ENCODE measurements around the gene RNF40.

The RNF40 gene

DNA sequence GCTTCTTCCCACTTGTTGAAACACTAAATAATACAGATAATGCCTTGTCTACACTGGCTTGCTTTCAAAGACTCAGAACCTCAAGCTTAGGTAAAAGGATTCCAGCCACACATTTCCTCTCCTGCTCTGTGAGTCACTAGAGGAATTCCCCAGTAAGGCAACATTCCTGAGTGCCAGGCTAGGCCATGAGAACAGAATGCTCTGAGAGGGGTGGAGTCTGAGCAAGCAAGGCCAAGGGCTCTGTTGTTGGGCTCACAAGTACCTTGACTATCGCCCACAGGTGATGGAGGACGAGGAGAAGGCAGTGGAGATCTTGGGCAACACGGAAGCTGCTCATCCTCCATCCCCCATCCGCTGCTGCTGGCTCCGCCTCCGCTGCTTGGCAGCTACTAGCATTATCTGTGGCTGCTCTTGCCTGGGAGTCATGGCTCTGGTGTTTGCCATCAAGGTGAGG, 20.6 kb upstream of the RNF40 start:
- DNase-seq = peak; percentile 85

- DNase-seq = no peak
These were observed 18.4 kb upstream of the RNF40 start for GRCh38 chr16:30743716-30744115.

GRCh38 chr16:30744183-30744582, 17.9 kb upstream of the RNF40 start:
- no peak for DNase-seq

DNA sequence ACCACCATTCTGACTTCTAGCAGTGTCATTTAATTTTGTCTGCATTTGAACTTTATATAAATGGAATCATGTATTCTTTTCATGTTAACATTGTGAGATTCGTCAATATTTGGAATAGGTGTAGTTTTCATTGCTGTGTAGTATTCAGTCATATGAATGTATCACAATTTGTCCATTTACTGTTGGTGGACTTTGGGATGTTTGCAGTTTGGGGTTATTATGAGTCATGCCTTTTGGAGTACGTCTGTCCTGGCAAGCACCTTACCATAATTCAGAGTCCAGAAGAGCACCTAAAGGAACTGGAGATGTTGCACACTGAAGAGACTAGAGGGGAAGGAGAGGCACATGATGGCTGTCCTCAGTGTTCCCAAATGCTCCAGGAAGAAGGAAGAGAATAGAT, 17.0 kb upstream of the RNF40 start:
- no peak for DNase-seq

- DNase-seq = no peak
These were observed 15.4 kb upstream of the RNF40 start for GRCh38 chr16:30746638-30747175.

GRCh38 chr16:30747331-30747730, 14.8 kb upstream of the RNF40 start:
- peak; percentile 6 for DNase-seq

DNA sequence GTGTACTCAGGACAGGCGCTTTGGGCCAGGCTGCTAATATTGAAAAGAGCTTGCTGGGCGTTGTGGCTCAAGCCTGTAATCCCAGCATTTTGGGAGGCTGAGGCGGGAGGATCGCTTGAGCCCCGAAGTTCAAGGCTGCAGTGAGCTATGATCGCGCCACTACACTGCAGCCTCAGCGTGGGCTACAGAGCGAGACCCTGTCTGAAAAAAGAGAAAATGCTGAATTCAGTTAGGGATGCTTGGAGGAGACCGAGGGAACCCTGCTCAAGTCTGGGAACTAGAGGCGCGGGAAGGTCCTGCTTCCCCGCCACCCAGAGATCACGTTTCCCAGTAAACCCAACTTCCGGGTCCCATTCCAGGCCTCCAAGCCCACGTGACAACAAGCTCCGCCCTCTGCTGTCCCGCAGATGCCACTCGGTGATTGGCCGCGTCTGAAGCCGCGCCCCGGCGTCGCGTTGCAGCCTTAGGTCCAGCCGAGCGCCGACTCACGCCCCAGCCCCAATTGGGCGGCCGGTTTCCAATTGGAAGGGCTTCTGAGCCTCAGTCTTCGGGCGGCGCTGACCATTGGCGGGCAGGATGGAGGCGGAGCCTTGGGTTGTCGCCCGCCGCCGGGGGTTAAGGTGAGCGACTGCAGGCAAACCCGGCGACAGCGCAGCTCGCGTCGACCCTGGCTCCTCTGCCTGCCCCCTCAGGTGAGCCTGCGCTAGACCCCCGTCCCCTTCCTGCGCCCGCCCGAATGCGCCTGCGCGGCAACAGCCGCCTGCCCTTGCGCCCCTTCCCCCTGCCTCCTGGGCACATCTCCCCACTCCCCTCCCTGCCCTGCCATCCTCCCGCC, 14.1 kb upstream of the RNF40 start, which contains the start of gene PHKG2:
Gene PHKG2 (plus strand): TSS at position 627 of the 835 bp plus-strand sequence. CDS start 396 bp downstream, outside the sequence.
- DNase-seq = peak; percentile 98

- no peak for DNase-seq
These were observed 13.3 kb upstream of the RNF40 start for GRCh38 chr16:30748634-30749445.

- DNase-seq = no peak
These were observed 11.9 kb upstream of the RNF40 start for GRCh38 chr16:30750201-30750600.

DNA sequence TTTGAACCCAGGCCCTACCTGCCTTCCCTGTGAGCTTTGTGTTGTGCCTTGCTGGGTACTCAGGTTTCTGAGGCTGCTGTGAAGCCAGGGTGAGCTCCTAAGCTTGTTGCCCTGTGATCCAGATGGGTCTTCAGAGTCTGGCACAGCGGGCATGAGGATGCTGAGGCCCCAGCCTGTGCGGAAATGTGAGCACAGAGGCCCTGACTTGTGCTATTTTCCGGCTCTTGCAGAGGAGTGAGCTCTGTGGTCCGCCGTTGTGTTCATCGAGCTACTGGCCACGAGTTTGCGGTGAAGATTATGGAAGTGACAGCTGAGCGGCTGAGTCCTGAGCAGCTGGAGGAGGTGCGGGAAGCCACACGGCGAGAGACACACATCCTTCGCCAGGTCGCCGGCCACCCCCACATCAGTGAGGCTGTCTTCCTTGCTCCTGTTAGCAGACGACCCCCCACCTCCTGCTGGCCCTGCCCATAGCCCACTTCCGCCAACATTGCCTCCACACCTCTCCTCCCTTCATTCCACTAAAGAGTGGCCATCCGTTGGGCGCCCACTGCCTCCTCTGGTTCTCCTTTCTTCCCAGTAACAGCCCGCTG, 11.2 kb upstream of the RNF40 start:
- no peak for DNase-seq

DNA sequence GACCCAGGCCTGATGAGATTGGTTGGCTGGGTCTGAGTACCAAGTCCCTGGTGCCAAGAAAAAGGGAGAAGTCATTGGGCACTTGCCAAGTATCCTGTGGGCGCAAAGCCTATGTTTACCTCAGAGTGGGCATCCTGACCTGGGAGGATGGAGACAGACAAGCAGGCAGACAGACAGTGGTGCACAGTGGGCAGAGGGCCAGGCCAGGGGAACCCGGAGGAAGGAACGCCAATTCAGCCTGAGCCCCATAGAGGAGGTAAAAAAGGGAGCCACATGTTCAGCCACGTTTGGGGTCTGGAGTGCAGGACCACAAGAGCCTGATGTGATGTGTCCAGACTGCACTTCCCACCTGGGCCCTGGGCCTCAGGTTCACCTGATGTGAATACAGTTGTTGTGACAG, 8.5 kb upstream of the RNF40 start:
- DNase-seq = no peak

DNA sequence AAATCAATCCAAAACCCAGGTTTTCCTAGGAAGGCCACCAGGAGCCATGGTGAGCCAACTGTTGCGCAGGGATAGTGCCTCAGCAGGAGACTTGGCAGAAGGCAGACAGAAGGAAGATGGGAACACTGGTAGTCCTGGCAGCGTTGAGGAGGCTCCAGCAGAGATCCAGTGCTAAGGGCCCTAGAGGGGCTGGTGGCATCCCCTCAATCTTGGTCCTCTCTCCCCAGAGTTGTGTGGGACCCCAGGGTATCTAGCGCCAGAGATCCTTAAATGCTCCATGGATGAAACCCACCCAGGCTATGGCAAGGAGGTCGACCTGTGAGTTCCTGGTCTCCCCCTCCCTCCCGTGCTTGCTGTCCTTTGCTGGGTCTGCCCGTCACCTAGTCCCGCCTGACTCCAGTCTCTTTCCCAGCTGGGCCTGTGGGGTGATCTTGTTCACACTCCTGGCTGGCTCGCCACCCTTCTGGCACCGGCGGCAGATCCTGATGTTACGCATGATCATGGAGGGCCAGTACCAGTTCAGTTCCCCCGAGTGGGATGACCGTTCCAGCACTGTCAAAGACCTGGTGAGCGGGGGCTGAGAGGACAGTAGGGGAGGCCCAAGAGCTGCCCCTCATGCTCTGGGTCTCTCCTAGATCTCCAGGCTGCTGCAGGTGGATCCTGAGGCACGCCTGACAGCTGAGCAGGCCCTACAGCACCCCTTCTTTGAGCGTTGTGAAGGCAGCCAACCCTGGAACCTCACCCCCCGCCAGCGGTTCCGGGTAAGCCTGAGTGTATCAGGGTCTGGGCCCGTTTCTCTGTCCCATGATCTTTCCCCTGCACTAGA, 6.0 kb upstream of the RNF40 start:
- no peak for DNase-seq

DNA sequence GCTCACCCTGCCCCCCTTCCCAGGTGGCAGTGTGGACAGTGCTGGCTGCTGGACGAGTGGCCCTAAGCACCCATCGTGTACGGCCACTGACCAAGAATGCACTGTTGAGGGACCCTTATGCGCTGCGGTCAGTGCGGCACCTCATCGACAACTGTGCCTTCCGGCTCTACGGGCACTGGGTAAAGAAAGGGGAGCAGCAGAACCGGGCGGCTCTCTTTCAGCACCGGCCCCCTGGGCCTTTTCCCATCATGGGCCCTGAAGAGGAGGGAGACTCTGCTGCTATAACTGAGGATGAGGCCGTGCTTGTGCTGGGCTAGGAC, 5.4 kb upstream of the RNF40 start:
- DNase-seq = no peak

DNA sequence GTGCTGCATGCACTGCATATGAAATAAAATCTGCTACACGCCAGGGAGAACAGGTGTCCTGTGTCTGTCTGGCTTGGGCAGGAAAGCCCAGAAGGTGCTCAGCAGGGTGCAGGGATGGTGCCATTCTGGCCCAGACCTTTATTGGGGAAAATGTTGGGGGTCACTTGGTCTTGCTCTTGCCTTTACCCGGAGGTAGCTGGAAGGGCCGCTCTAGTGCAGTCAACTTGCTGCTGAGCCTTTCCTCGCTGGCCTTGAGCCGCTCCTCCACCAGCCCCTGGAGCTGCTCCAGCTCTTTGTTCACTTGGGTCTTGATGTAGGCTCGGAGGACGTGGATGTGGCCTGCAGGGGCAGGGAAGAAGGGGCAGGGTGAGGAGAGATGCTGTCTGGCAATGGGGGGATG, 4.8 kb upstream of the RNF40 start:
- DNase-seq = no peak

DNA sequence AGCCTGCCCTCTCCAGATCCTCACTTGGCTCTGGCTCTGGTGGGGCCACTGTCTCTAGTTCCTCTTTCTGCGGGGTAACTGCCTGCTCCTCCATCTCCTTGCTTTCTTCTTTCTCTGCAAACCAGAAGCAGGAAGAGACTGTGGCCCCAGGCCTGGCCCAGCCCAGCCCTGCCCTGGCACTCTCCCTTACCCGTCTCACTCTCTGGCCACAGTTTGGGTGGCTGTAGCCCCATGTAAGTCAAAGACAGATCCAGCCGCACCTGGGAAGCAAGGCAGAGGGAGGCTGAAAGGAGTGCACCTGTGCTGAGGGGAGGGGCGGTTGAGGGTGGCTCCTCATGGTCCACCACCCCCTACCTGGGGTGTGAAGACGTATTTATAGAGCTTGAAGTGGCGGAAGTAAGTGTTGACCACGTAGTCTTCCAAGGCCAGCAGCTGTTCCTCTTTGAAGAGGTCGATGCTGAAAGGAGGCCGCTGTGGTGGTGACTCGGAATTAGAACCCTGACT, 3.1 kb upstream of the RNF40 start:
- no peak for DNase-seq

GRCh38 chr16:30760001-30760559, 2.0 kb upstream of the RNF40 start:
- no peak for DNase-seq

GRCh38 chr16:30760577-30761426, 1.3 kb upstream of the RNF40 start:
- DNase-seq = no peak

DNA sequence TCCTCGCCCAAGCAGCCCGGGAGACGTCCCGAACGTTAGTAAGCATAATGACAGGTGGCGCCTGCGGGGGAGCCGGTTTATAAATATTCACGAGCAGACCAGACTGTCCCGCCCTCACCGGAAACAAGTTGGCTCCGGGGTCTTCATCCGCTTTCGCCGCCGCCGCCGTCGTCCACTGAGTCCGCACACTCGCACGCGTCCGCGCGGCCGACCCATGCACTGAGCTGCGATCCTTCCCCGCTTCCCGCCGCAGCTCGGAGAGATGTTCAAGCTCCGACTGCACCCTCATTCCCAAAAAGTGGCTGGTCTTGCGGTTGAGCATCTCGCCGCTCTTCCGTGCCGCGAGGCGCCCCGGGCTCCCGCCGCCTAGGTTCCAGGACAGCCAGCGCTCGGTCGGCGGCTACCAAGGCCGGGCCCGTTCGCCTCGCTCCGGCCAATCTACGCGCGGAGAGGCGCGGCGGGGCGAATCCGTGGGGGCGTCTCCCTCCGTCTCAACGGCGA, 645 bp upstream of the RNF40 start:
- DNase-seq = peak; percentile 9

DNA sequence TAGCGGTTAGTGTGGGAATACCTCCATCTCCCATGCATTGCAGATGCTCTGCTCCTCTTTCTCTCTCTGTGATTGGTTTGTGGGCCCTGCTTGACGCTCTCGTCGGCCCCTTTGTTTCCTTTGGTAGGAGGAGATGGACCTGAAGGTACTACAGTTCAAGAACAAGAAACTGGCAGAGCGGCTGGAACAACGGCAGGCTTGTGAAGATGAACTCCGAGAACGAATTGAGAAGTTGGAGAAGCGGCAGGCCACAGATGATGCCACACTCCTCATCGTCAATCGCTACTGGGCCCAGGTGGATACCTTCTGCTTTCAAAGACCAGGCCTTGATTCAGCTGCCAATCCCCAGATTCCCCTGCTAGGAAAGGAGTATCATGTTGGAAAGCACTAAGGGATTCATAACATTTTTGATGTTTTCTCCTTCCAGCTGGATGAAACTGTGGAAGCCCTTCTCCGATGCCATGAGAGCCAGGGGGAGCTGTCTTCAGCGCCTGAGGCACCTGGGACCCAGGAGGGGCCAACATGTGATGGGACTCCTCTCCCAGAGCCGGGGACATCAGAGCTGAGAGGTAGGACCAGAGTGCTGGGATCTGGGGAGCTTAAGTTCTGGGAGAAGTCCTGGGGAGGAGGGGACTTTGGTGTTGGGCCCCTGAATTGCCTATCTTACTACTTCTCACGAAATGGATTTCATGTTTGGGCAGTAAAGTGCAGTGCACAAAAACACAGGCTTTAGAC, 1.0 kb downstream of the RNF40 start:
- no peak for DNase-seq

GRCh38 chr16:30764086-30764485, 2.0 kb downstream of the RNF40 start:
- DNase-seq = no peak

Measured in DMS153 (cell line).